ENCODE measurements around the gene EDIL3. TPM values are rescaled to one million over a fixed set of nuclear protein-coding genes. Genes with fewer than 3 reads are reported as not detected.

Gene EDIL3
- total RNA-seq, 1 experiment from 2014 or later: 0.32 TPM

GRCh38 chr5:84290161-84290560, 94.5 kb downstream of the EDIL3 start:
- H3K79me2 ChIP-seq (ENCODE audit: insufficient read depth, low read length): no peaks in the 10 kb centered on the region
- CTCF ChIA-PET: no interaction called here
- BruUV-seq (replicated peaks): no TSS peak
- no peak overlapping the region for H3K4me3 ChIP-seq (replicated peaks in 1 of 2; ENCODE audit: low read depth in 1 of 2, low read length in 2 of 2)
- peaks cover 8% of the 10 kb centered on the region in 2 experiments; a peak in 3 of 4 replicates for H3K4me1 ChIP-seq (ENCODE audit: control insufficient read depth in 1 of 2, insufficient read depth in 2 of 2, low read length in 2 of 2)
- RAD21 ChIA-PET (ENCODE audit: low non-redundant PET in 1 of 2, low total read pairs in 2 of 2, uncharacterized antibody in 2 of 2, unreplicated experiment in 2 of 2): no interaction called here
- H3K4me2 ChIP-seq (ENCODE audit: low read length): no peak overlapping the region
- no peak overlapping the region for H3K27ac ChIP-seq (ENCODE audit: low read depth, low read length)
- H3K9me2 ChIP-seq (ENCODE audit: insufficient read depth): no peaks in the 10 kb centered on the region
- peak overlapping the region; percentile 22 for H2AFZ ChIP-seq (ENCODE audit: low read depth, low read length, poor library complexity, severe bottlenecking)
- no peaks in the 10 kb centered on the region for H4K20me1 ChIP-seq (ENCODE audit: insufficient read depth)
- no peaks in the 10 kb centered on the region for H3K36me3 ChIP-seq (ENCODE audit: control insufficient read depth in 1 of 2, insufficient read depth in 2 of 2, low read length in 2 of 2)
- H3K27me3 ChIP-seq (ENCODE audit: insufficient read depth, low read length): no peaks in the 10 kb centered on the region
- H3K9ac ChIP-seq (ENCODE audit: low read length): no peak overlapping the region
- POLR2A ChIA-PET: no interaction called here
- ATAC-seq (no peak), DNase-seq (ENCODE audit: low read depth, low spot score) (no peak)
- intact Hi-C loops (cut with micrococcal nuclease): no loop called here
- no peaks in the 10 kb centered on the region for H3K9me3 ChIP-seq (ENCODE audit: control insufficient read depth in 1 of 2, insufficient read depth in 1 of 2, low read depth in 1 of 2, low read length in 2 of 2)
- TF ChIP-seq FOSL1 (IDR thresholded peaks at IDR 0.05; ENCODE audit: low read depth): no peak
- no peak for TF ChIP-seq ELF1 (IDR thresholded peaks at IDR 0.05; ENCODE audit: borderline replicate concordance, low read depth)
- no peak for TF ChIP-seq POLR2A (IDR thresholded peaks at IDR 0.05; ENCODE audit: borderline replicate concordance, extremely low read depth, insufficient read depth, insufficient read length)
- no peak for TF ChIP-seq SP1 (IDR thresholded peaks at IDR 0.05; ENCODE audit: low read depth)
- TF ChIP-seq TCF7L2 (IDR thresholded peaks at IDR 0.05; ENCODE audit: borderline replicate concordance, extremely low read depth, insufficient read depth, insufficient read length): no peak
- TF ChIP-seq YY1 (IDR thresholded peaks at IDR 0.05; ENCODE audit: extremely low read depth, insufficient replicate concordance, low read depth, low read length): no peak
- TF ChIP-seq POLR2AphosphoS5 (IDR thresholded peaks at IDR 0.05; ENCODE audit: low read depth, low read length): no peak

DNA sequence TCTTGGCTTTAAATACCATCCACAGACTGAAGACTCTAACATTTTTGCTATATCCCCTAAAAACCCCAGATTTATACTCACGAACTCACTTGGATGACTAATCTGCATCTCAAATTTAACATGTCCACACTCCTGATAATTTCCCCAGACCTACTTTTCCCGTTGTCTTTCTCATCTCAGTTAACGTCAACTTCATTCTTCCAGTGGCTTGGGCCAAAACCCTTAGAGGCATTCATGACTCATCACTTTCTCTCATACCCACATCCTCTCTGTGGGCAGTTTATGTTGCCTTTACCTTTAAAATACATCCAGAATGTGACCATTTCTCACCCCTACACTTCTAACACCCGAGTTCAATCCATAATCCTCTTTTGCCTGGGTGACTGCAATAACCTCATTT, 96.7 kb downstream of the EDIL3 start:
- no peaks in the 10 kb centered on the region for H3K36me3 ChIP-seq (ENCODE audit: control insufficient read depth in 1 of 2, insufficient read depth in 2 of 2, low read length in 2 of 2)
- H3K27me3 ChIP-seq (ENCODE audit: insufficient read depth, low read length): no peaks in the 10 kb centered on the region
- peak; percentile 66 for ATAC-seq
- peak; percentile 6 for DNase-seq (ENCODE audit: low read depth, low spot score)
- ChIA-PET POLR2A (no interaction called here), CTCF (no interaction called here), RAD21 (ENCODE audit: low non-redundant PET in 1 of 2, low total read pairs in 2 of 2, uncharacterized antibody in 2 of 2, unreplicated experiment in 2 of 2) (no interaction called here)
- H3K9ac ChIP-seq (ENCODE audit: low read length): no peak overlapping the region
- TF ChIP-seq POLR2AphosphoS5 (IDR thresholded peaks at IDR 0.05; ENCODE audit: low read depth, low read length) (no peak), JUND (IDR thresholded peaks at IDR 0.05) (0 out of 2 replicates have a peak, but pooled peaks have one; percentile 31), SRF (IDR thresholded peaks at IDR 0.05; ENCODE audit: low read depth) (no peak), CEBPB (IDR thresholded peaks at IDR 0.05; ENCODE audit: low read depth) (no peak), CBX3 (IDR thresholded peaks at IDR 0.05; ENCODE audit: low read depth) (no peak), EGR1 (IDR thresholded peaks at IDR 0.05; ENCODE audit: low read depth) (no peak), SP1 (IDR thresholded peaks at IDR 0.05; ENCODE audit: low read depth) (peak; percentile 25; the same call in 1 of the 2 replicates), POLR2A (IDR thresholded peaks at IDR 0.05; ENCODE audit: borderline replicate concordance, extremely low read depth, insufficient read depth, insufficient read length) (no peak), FOSL1 (IDR thresholded peaks at IDR 0.05; ENCODE audit: low read depth) (peak; percentile 31; the same call in 1 of the 2 replicates)
- TF ChIP-seq, protein P1, sequence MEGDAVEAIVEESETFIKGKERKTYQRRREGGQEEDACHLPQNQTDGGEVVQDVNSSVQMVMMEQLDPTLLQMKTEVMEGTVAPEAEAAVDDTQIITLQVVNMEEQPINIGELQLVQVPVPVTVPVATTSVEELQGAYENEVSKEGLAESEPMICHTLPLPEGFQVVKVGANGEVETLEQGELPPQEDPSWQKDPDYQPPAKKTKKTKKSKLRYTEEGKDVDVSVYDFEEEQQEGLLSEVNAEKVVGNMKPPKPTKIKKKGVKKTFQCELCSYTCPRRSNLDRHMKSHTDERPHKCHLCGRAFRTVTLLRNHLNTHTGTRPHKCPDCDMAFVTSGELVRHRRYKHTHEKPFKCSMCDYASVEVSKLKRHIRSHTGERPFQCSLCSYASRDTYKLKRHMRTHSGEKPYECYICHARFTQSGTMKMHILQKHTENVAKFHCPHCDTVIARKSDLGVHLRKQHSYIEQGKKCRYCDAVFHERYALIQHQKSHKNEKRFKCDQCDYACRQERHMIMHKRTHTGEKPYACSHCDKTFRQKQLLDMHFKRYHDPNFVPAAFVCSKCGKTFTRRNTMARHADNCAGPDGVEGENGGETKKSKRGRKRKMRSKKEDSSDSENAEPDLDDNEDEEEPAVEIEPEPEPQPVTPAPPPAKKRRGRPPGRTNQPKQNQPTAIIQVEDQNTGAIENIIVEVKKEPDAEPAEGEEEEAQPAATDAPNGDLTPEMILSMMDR (IDR thresholded peaks at IDR 0.05 in 2 of 3, conservative IDR thresholded peaks at IDR 0.05 in 1 of 3; ENCODE audit: borderline replicate concordance in 1 of 3, insufficient read depth in 1 of 3, low read depth in 2 of 3, low read length in 2 of 3): no peak
- TF ChIP-seq, protein P2, sequence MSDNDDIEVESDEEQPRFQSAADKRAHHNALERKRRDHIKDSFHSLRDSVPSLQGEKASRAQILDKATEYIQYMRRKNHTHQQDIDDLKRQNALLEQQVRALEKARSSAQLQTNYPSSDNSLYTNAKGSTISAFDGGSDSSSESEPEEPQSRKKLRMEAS (IDR thresholded peaks at IDR 0.05): no peak
- H3K4me2 ChIP-seq (ENCODE audit: low read length): peak overlapping the region; percentile 29
- no peaks in the 10 kb centered on the region for H3K79me2 ChIP-seq (ENCODE audit: insufficient read depth, low read length)
- H3K27ac ChIP-seq (ENCODE audit: low read depth, low read length): no peak overlapping the region
- intact Hi-C loops (cut with micrococcal nuclease): no loop called here
- H2AFZ ChIP-seq (ENCODE audit: low read depth, low read length, poor library complexity, severe bottlenecking): peak overlapping the region; percentile 59
- H4K20me1 ChIP-seq (ENCODE audit: insufficient read depth): no peaks in the 10 kb centered on the region
- H3K9me2 ChIP-seq (ENCODE audit: insufficient read depth): no peaks in the 10 kb centered on the region
- peaks cover 8% of the 10 kb centered on the region in 2 experiments; a peak in 3 of 4 replicates for H3K4me1 ChIP-seq (ENCODE audit: control insufficient read depth in 1 of 2, insufficient read depth in 2 of 2, low read length in 2 of 2)
- no peaks in the 10 kb centered on the region for H3K9me3 ChIP-seq (ENCODE audit: control insufficient read depth in 1 of 2, insufficient read depth in 1 of 2, low read depth in 1 of 2, low read length in 2 of 2)
- H3K4me3 ChIP-seq (replicated peaks in 1 of 2; ENCODE audit: low read depth in 1 of 2, low read length in 2 of 2): no peak overlapping the region
- no TSS peak for BruUV-seq (replicated peaks)

Measured in HCT116 (cell line).